Pancreas (tissue), 10 donors: Measurements from ENCODE around the gene OR2V1. TPM values are rescaled to one million over a fixed set of nuclear protein-coding genes. Genes with fewer than 3 reads are reported as not detected.
"Not testable (repeated sequence)": the region's sequence is repeated elsewhere in the genome, so short reads cannot be mapped to it uniquely, and the experiment has no call there.

Experiments
- ATAC-seq, 4 donors: fragments of 200-7000 bp; cut with Tn5 transposase; one replicate each; pipeline versions ENCODE4 v1.8.0 to v1.9.1; 2020; ENCODE audit warnings: mild to moderate bottlenecking in 4 of 4, moderate library complexity in 4 of 4
- DNase-seq, 6 donors: peaks; one replicate each; pipeline ENCODE4 v3.0.0-alpha.2; 2020
- FAIRE-seq: peaks from 2 replicates; lab custom pipeline; 2012; peaks lifted over from hg19 to GRCh38; lab: Jason Lieb, UNC
- H3K27ac ChIP-seq, 4 donors: fragments of 200-600 bp; sonication (generic); 1 replicate in 3 of 4; 2 replicates in 1 of 4; pipeline versions ENCODE4 v1.5.0 to v1.8.0; 2020
- H3K27me3 ChIP-seq, 4 donors: fragments of 200-600 bp; one replicate each; pipeline ENCODE4 v1.8.0; 2021
- H3K36me3 ChIP-seq, 3 donors: fragments of 200-600 bp; sonication (generic) in 1 of 3; one replicate each; pipeline versions ENCODE4 v1.5.0 to v1.8.0; 2020 to 2021
- H3K4me1 ChIP-seq, 3 donors: fragments of 200-600 bp; one replicate each; pipeline ENCODE4 v1.8.0; 2021
- H3K4me3 ChIP-seq, 4 donors: fragments of 200-600 bp; sonication (generic) in 2 of 4; one replicate each; pipeline versions ENCODE4 v1.5.0 to v1.8.0; 2020 to 2021
- H3K9me3 ChIP-seq, 4 donors: fragments of 200-600 bp; one replicate each; pipeline ENCODE4 v1.8.0; 2021
- CTCF ChIP-seq, 4 donors: fragments of 200-600 bp; sonication (generic) in 3 of 4; IDR thresholded peaks; one replicate each; pipeline versions ENCODE4 v1.5.0 to v1.8.0; 2021; ENCODE audit warnings: antibody characterized with exemption in 4 of 4
- WGBS, 2 donors: extraction: QIAGEN DNeasy Blood & Tissue Kit; methylation state at CpG; one replicate each; pipeline ENCODE4 v1.1.7; 2013; 5-methylcytosine and 5-hydroxymethylcytosine counted together
- intact Hi-C, 3 donors: fragments of 100-400 bp; cut with DNase I; formaldehyde crosslinking; loops; one replicate each; pipeline versions ENCODE4 v1.11.1 to v1.14.2; 2022
- polyA plus RNA-seq, 2 donors: library from polyadenylated mRNA; stranded (reverse); fragments of 200-250 nt; gene quantifications; one replicate each; pipeline ENCODE4 v1.2.3, GENCODE V29; 2013
- total RNA-seq, 6 donors: library from RNA; stranded (reverse); fragmentation: NEBNext Ultra II Directional in 4 of 6; extraction: Animal tissue kit (Norgen Biotek cat#: 25700) in 4 of 6; gene quantifications; one replicate each; pipeline versions ENCODE4 v1.2.1 to v1.2.4, GENCODE V29; 2021 to 2023
- donor health status: healthy with polysubstance abuse.
- donor health status: DM: no; HTN: no; CAD: no; lungs with moderate emphysema.
- donor health status: DM: no; HTN: no; CAD: no.
- donor health status: control.
- donor health status: control.
- donor health status: Bipolar disorder and iron deficiency.
- donor health status: DM: yes; HTN: yes; CAD: no.
- donor health status: DM: no; HTN: no; CAD: no.
- donor health status: DM: no; HTN: no; CAD: no.
- donor health status: DM: yes; HTN: yes; CAD: no.

The OR2V1 gene
- total and polyA plus RNA-seq, 8 donors = not detected

- intact Hi-C loops = no loop called here
- H3K9me3 ChIP-seq = no peaks in the 10 kb centered on the region
- no peak overlapping the region for H3K4me3 ChIP-seq
- TF ChIP-seq CTCF (IDR thresholded peaks at IDR 0.05) = no peak
- H3K36me3 ChIP-seq = no peaks in the 10 kb centered on the region
- WGBS, 2 donors = 40 to 62% methylated on average over 3 of the region's 3 CpGs
- H3K4me1 ChIP-seq = no peaks in the 10 kb centered on the region
- DNase-seq (no peak), ATAC-seq (no peak), FAIRE-seq (no peak)
- H3K27ac ChIP-seq = no peak overlapping the region
- H3K27me3 ChIP-seq = no peaks in the 10 kb centered on the region
Observed at GRCh38 chr5:181133083-181133482, 2.1 kb upstream of the OR2V1 start.

- intact Hi-C loops = no loop called here
- FAIRE-seq (no peak), ATAC-seq (no peak), DNase-seq (no peak)
- Histone ChIP-seq H3K4me3 (no peak overlapping the region), H3K4me1 (no peaks in the 10 kb centered on the region), H3K36me3 (no peaks in the 10 kb centered on the region), H3K27me3 (no peaks in the 10 kb centered on the region), H3K27ac (no peak overlapping the region), H3K9me3 (no peaks in the 10 kb centered on the region)
- WGBS, 2 donors = 74 to 83% methylated on average over 11 of the region's 11 CpGs
- TF ChIP-seq CTCF (IDR thresholded peaks at IDR 0.05) = no peak
Observed at GRCh38 chr5:181131514-181131913, 545 bp upstream of the OR2V1 start.

GRCh38 chr5:181130081-181130480 lies 888 bp downstream of the OR2V1 start:
- H3K27ac ChIP-seq, H3K4me3 ChIP-seq, H3K9me3 ChIP-seq, H3K27me3 ChIP-seq, intact Hi-C loops, H3K4me1 ChIP-seq, DNase-seq, FAIRE-seq, ATAC-seq, H3K36me3 ChIP-seq: not testable (repeated sequence)
- WGBS, 2 donors = 49 to 58% methylated on average over 8 to 9 of the region's 9 CpGs

- 36 to 52% methylated on average over 7 of the region's 7 CpGs for WGBS, 2 donors
- intact Hi-C loops = no loop called here
- H3K27me3 ChIP-seq = no peaks in the 10 kb centered on the region
- H3K27ac ChIP-seq = no peak overlapping the region
- FAIRE-seq (no peak), DNase-seq (no peak), ATAC-seq (no peak)
- no peaks in the 10 kb centered on the region for H3K4me1 ChIP-seq
- H3K9me3 ChIP-seq = no peaks in the 10 kb centered on the region
- TF ChIP-seq CTCF (IDR thresholded peaks at IDR 0.05) = no peak
- no peaks in the 10 kb centered on the region for H3K36me3 ChIP-seq
- H3K4me3 ChIP-seq = no peak overlapping the region
Observed at GRCh38 chr5:181129601-181130000, 1.4 kb downstream of the OR2V1 start.

GRCh38 chr5:181127907-181128626 lies 2.9 kb downstream of the OR2V1 start:
- H3K4me1 ChIP-seq = no peaks in the 10 kb centered on the region
- H3K36me3 ChIP-seq = no peaks in the 10 kb centered on the region
- intact Hi-C loops = no loop called here
- no peak for DNase-seq
- no peak for ATAC-seq
- no peak for FAIRE-seq
- H3K27ac ChIP-seq = no peak overlapping the region
- H3K27me3 ChIP-seq = no peaks in the 10 kb centered on the region
- 52 to 58% methylated on average over 15 of the region's 15 CpGs for WGBS, 2 donors
- H3K4me3 ChIP-seq = no peak overlapping the region
- no peaks in the 10 kb centered on the region for H3K9me3 ChIP-seq
- TF ChIP-seq CTCF (IDR thresholded peaks at IDR 0.05) = no peak
